HepG2 (cell line): Measurements from ENCODE around the gene AKAP3. TPM values are rescaled to one million over a fixed set of nuclear protein-coding genes. Genes with fewer than 3 reads are reported as not detected.

ENCODE experiments used
- AKNA ChIP-seq: sonication (generic); formaldehyde crosslinking; IDR thresholded peaks from 2 replicates; pipeline ENCODE4 v1.4.0; 2020; ENCODE audit warnings: missing genetic modification reagents, borderline replicate concordance
- ATM ChIP-seq: fragments of 450-650 bp; IDR thresholded peaks from 2 replicates; pipeline ENCODE4 v1.7.1; 2017; ENCODE audit warnings: mild to moderate bottlenecking, borderline replicate concordance
- CSRNP2 ChIP-seq: sonication (generic); formaldehyde crosslinking; conservative IDR thresholded peaks from 2 replicates; pipeline ENCODE4 v1.8.0; 2022; ENCODE audit warnings: low read depth, missing genetic modification reagents
- HMGA1 ChIP-seq: sonication (generic); formaldehyde crosslinking; conservative IDR thresholded peaks from 2 replicates; pipeline ENCODE4 v1.4.0; 2020; ENCODE audit warnings: missing genetic modification reagents
- IRF1 ChIP-seq: sonication (generic); formaldehyde crosslinking; IDR thresholded peaks from 2 replicates; pipeline ENCODE4 v1.4.0; 2020; ENCODE audit warnings: low read depth, mild to moderate bottlenecking, missing genetic modification reagents
- NFIB ChIP-seq: sonication (generic); formaldehyde crosslinking; IDR thresholded peaks from 2 replicates; pipeline ENCODE4 v1.9.0; 2021; ENCODE audit warnings: missing genetic modification reagents, mild to moderate bottlenecking, borderline replicate concordance
- SMAD9 ChIP-seq: sonication (generic); formaldehyde crosslinking; IDR thresholded peaks from 2 replicates; pipeline ENCODE4 v1.5.1; 2020; ENCODE audit warnings: mild to moderate bottlenecking, missing genetic modification reagents
- STAG1 ChIP-seq: sonication (generic); formaldehyde crosslinking; IDR thresholded peaks from 2 replicates; pipeline ENCODE4 v1.4.0; 2020; ENCODE audit warnings: missing genetic modification reagents
- THAP8 ChIP-seq: sonication (generic); formaldehyde crosslinking; IDR thresholded peaks from 2 replicates; pipeline ENCODE4 v1.5.1; 2020; ENCODE audit warnings: missing genetic modification reagents, mild to moderate bottlenecking, borderline replicate concordance
- ZBTB21 ChIP-seq: sonication (generic); formaldehyde crosslinking; IDR thresholded peaks from 2 replicates; pipeline ENCODE4 v1.4.0; 2020; ENCODE audit warnings: missing genetic modification reagents
- ZBTB37 ChIP-seq: sonication (generic); formaldehyde crosslinking; IDR thresholded peaks from 2 replicates; pipeline ENCODE4 v1.4.0; 2020; ENCODE audit warnings: mild to moderate bottlenecking, missing genetic modification reagents
- ZEB1 ChIP-seq: IDR thresholded peaks from 2 replicates; pipeline ENCODE4 v1.6.1; 2012; ENCODE audit warnings: mild to moderate bottlenecking, low read depth, inconsistent platforms; ENCODE audit not compliant: insufficient replicate concordance
- ZNF256 ChIP-seq: sonication (generic); formaldehyde crosslinking; conservative IDR thresholded peaks from 2 replicates; pipeline ENCODE4 v1.4.0; 2020; ENCODE audit warnings: missing genetic modification reagents
- ZNF432 ChIP-seq: sonication (generic); formaldehyde crosslinking; IDR thresholded peaks from 2 replicates; pipeline ENCODE4 v1.5.0; 2020; ENCODE audit warnings: missing genetic modification reagents, mild to moderate bottlenecking, borderline replicate concordance
- ZNF460 ChIP-seq: sonication (generic); formaldehyde crosslinking; IDR thresholded peaks from 2 replicates; pipeline ENCODE4 v1.5.1; 2020; ENCODE audit warnings: missing genetic modification reagents, mild to moderate bottlenecking, borderline replicate concordance
- ZNF468 ChIP-seq: sonication (generic); formaldehyde crosslinking; IDR thresholded peaks from 2 replicates; pipeline ENCODE4 v1.8.0; 2022; ENCODE audit warnings: mild to moderate bottlenecking, moderate library complexity, missing genetic modification reagents
- ZNF674 ChIP-seq: sonication (generic); formaldehyde crosslinking; IDR thresholded peaks from 2 replicates; pipeline ENCODE4 v1.5.0; 2020; ENCODE audit warnings: low read depth, mild to moderate bottlenecking, missing genetic modification reagents
- ZNF709 ChIP-seq: sonication (generic); formaldehyde crosslinking; IDR thresholded peaks from 2 replicates; pipeline ENCODE4 v1.5.0; 2020; ENCODE audit warnings: mild to moderate bottlenecking, missing genetic modification reagents
- ZSCAN29 ChIP-seq: sonication (generic); formaldehyde crosslinking; conservative IDR thresholded peaks from 2 replicates; pipeline ENCODE4 v1.4.0; 2020; ENCODE audit warnings: mild to moderate bottlenecking, missing genetic modification reagents
- polyA plus RNA-seq, 8 experiments: library from polyadenylated mRNA; depleted of rRNA in 3 of 8; stranded (reverse) in 7 of 8; unstranded in 1 of 8; fragments of >200 nt; fragmentation: Illumina TruSeq in 4 of 8; extraction: Trizol in 4 of 8; gene quantifications; 2 replicates each; pipeline versions ENCODE4 v1.2.1 to v1.2.3, GENCODE V29; 2011 to 2016; ENCODE audit warnings: low read depth in 4 of 8, missing spikeins in 1 of 8, mixed read lengths in 1 of 8; ENCODE audit not compliant: insufficient read depth in 1 of 8
- total RNA-seq, 5 experiments: library from RNA; depleted of rRNA; stranded (reverse); fragments of >200 nt; fragmentation: Illumina TruSeq; extraction: Trizol; gene quantifications; 2 replicates each; pipeline ENCODE4 v1.2.3, GENCODE V29; 2016; ENCODE audit warnings: low read depth in 1 of 5

AKAP3 gene
- total and polyA plus RNA-seq, 2 of the 13 experiments (the other 11 are each of a cell fraction or from before 2014, with no cell fraction given) = 0.22 to 0.49 TPM

DNA sequence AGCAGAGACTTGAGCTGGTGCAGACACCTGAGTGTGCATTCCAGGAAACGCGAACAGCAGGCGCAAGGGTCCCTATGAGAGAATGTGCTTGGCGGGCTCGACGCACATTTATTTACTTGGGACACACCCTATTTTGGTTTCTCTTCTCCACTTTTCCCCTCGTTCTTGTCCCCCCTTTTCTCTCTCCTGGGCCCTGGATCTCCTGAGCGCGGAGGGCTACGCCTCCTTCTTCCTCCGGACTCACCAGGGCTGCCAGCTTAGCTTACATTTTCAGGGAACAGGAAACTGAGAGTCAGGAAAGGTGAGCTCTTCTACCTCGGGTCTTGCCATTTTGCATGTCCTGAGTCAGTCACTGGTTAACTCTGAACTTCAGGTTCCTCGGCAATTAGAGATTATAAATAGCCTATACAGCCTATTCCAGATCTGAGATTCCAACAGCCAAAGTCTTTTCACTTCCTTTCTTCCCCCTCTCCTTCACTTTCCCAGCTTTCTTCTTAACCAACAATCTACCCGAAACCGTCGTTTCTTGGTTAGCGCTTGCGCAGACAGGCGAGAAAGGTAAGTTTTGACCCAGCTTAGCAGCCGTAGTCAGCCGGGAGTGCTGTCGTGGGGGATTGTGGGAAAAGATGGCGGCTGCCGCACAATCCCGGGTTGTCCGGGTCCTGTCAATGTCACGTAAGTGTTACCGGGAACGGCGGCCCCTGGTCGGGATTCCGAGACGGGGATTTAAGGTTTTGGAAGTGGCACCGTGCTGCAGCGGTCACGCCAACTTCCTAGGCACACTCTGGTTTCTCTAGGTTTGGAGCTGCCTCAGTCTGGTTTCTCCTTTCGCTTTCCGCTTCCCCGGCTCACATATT, at the start of gene AKAP3, which contains the start of gene NDUFA9 (continued):
- TF ChIP-seq AKNA (CRISPR knock-in tag) = no peak
- TF ChIP-seq SMAD9 (CRISPR knock-in tag) = no peak
- no peak for TF ChIP-seq HMGA1 (CRISPR knock-in tag)
- TF ChIP-seq ZNF432 (CRISPR knock-in tag) = no peak
- TF ChIP-seq CSRNP2 (CRISPR knock-in tag) = no peak
- no peak; the same call in 1 of the 2 replicates for TF ChIP-seq ZSCAN29 (CRISPR knock-in tag)
- no peak for TF ChIP-seq ZNF709
- TF ChIP-seq ZNF674 (CRISPR knock-in tag) = no peak
- peak; percentile 64 for TF ChIP-seq ZEB1
- no peak for TF ChIP-seq ZBTB37 (CRISPR knock-in tag)
- TF ChIP-seq ZNF256 (CRISPR knock-in tag) = no peak
- TF ChIP-seq ZBTB21 (CRISPR knock-in tag) = no peak
- no peak for TF ChIP-seq ATM
- no peak for TF ChIP-seq ZNF460
- TF ChIP-seq STAG1 (CRISPR knock-in tag) = no peak
- no peak for TF ChIP-seq THAP8
- 0 out of 2 replicates have a peak, but pooled peaks have one; percentile 49 for TF ChIP-seq IRF1 (CRISPR knock-in tag)
- TF ChIP-seq NFIB (CRISPR knock-in tag) = no peak
- no peak for TF ChIP-seq ZNF468 (CRISPR knock-in tag)
